ENCODE measurements around the gene PKDCC. TPM values are rescaled to one million over a fixed set of nuclear protein-coding genes. Genes with fewer than 3 reads are reported as not detected.

PKDCC gene
- polyA plus RNA-seq (0.05 to 0.12 TPM in 2 of 3 replicates, not detected in the other), polyA minus RNA-seq (not detected in 3 replicates)
- not detected for polyA plus RNA-seq (2011; ENCODE audit: low read depth)
- not detected in 2 replicates for polyA plus RNA-seq (2011; cell fraction: cytosol; rRNA removed)
- 0.13 and 0.20 TPM in 2 replicates for polyA plus RNA-seq (2011; cell fraction: nucleus; rRNA removed)
- not detected in 2 replicates for polyA plus RNA-seq (2012; ENCODE audit: low replicate concordance)
- polyA minus RNA-seq (2011; cell fraction: cytosol; rRNA and poly(A)+ RNA removed), result not detected
- 0.63 TPM in 1 of 2 replicates, not detected in the other for polyA minus RNA-seq (2011; cell fraction: nucleus; rRNA and poly(A)+ RNA removed)

GRCh38 chr2:42047488-42048298, at the start of gene PKDCC:
Gene PKDCC (plus strand): TSS chr2:42048021. CDS start chr2:42048200, 179 bp downstream.
- H4K20me1 ChIP-seq (ENCODE audit: control insufficient read depth, extremely low read depth, insufficient read depth, low read length), result no peaks in the 10 kb centered on the region
- FAIRE-seq (no peak), DNase-seq (ENCODE audit: low read depth, low spot score) (no peak)
- dilution Hi-C loops (cut with MboI; ENCODE audit: extremely low pct_ligation_motif_present, low sequenced_read_pairs), result no loop called here
- peaks cover 50% of the 10 kb centered on the region for H3K27me3 ChIP-seq (ENCODE audit: control insufficient read depth, extremely low read depth, insufficient read depth, low read length)
- H3K36me3 ChIP-seq (ENCODE audit: control insufficient read depth in 2 of 2, extremely low read depth in 1 of 2, insufficient read depth in 2 of 2, low read length in 2 of 2), result no peaks in the 10 kb centered on the region
- no peak within 1 kb of the TSS for H3K9ac ChIP-seq (ENCODE audit: control insufficient read depth, extremely low read depth, insufficient read depth, low read length)
- no peaks in the 10 kb centered on the region for H3K9me3 ChIP-seq (ENCODE audit: control insufficient read depth, low read depth, low read length)
- H3K9me1 ChIP-seq (ENCODE audit: control insufficient read depth, extremely low read depth, insufficient read depth, low read length), result no peaks in the 10 kb centered on the region
- TF ChIP-seq CTCF (optimal IDR thresholded peaks at IDR 0.05 in 1 of 3, IDR thresholded peaks at IDR 0.05 in 1 of 3, conservative IDR thresholded peaks at IDR 0.05 in 1 of 3; ENCODE audit: extremely low read depth in 1 of 3, insufficient read depth in 2 of 3, low read length in 3 of 3) (no peak), EZH2 (IDR thresholded peaks at IDR 0.05; ENCODE audit: low read length) (no peak)
- no peaks in the 10 kb centered on the region for H3K79me2 ChIP-seq (ENCODE audit: control insufficient read depth, insufficient read depth, low read length)
- no peaks in the 10 kb centered on the region for H3K4me1 ChIP-seq (ENCODE audit: control insufficient read depth, extremely low read depth, insufficient read depth, low read length)
- H2AFZ ChIP-seq (ENCODE audit: control insufficient read depth, low read length), result no peak within 1 kb of the TSS
- no peak within 1 kb of the TSS for H3K27ac ChIP-seq (ENCODE audit: control insufficient read depth, insufficient read depth, low read length)
- peak within 1 kb of the TSS in 1 of 3 experiments; percentile 9 for H3K4me3 ChIP-seq (ENCODE audit: control insufficient read depth in 2 of 3, extremely low read depth in 1 of 3, insufficient read depth in 2 of 3, low read depth in 1 of 3, low read length in 3 of 3)
- H3K4me2 ChIP-seq (ENCODE audit: control insufficient read depth, extremely low read depth, insufficient read depth, low read depth, low read length), result peak within 1 kb of the TSS; percentile 37

- no peaks in the 10 kb centered on the region for H3K4me1 ChIP-seq (ENCODE audit: control insufficient read depth, extremely low read depth, insufficient read depth, low read length)
- no peak for FAIRE-seq
- H3K4me3 ChIP-seq (ENCODE audit: control insufficient read depth in 2 of 3, extremely low read depth in 1 of 3, insufficient read depth in 2 of 3, low read depth in 1 of 3, low read length in 3 of 3), result no peak overlapping the region
- H3K27ac ChIP-seq (ENCODE audit: control insufficient read depth, insufficient read depth, low read length), result no peak overlapping the region
- dilution Hi-C loops (cut with MboI; ENCODE audit: extremely low pct_ligation_motif_present, low sequenced_read_pairs), result no loop called here
- H3K79me2 ChIP-seq (ENCODE audit: control insufficient read depth, insufficient read depth, low read length), result no peaks in the 10 kb centered on the region
- no peaks in the 10 kb centered on the region for H3K9me1 ChIP-seq (ENCODE audit: control insufficient read depth, extremely low read depth, insufficient read depth, low read length)
- H3K27me3 ChIP-seq (ENCODE audit: control insufficient read depth, extremely low read depth, insufficient read depth, low read length), result peaks cover 4% of the 10 kb centered on the region
- no peaks in the 10 kb centered on the region for H4K20me1 ChIP-seq (ENCODE audit: control insufficient read depth, extremely low read depth, insufficient read depth, low read length)
- H3K9ac ChIP-seq (ENCODE audit: control insufficient read depth, extremely low read depth, insufficient read depth, low read length), result no peak overlapping the region
- no peak for DNase-seq (ENCODE audit: low read depth, low spot score)
- H3K9me3 ChIP-seq (ENCODE audit: control insufficient read depth, low read depth, low read length), result no peaks in the 10 kb centered on the region
- H3K4me2 ChIP-seq (ENCODE audit: control insufficient read depth, extremely low read depth, insufficient read depth, low read depth, low read length), result no peak overlapping the region
- H2AFZ ChIP-seq (ENCODE audit: control insufficient read depth, low read length), result no peak overlapping the region
- TF ChIP-seq EZH2 (IDR thresholded peaks at IDR 0.05; ENCODE audit: low read length), result no peak
- TF ChIP-seq CTCF (optimal IDR thresholded peaks at IDR 0.05 in 1 of 3, IDR thresholded peaks at IDR 0.05 in 1 of 3, conservative IDR thresholded peaks at IDR 0.05 in 1 of 3; ENCODE audit: extremely low read depth in 1 of 3, insufficient read depth in 2 of 3, low read length in 3 of 3), result no peak
- H3K36me3 ChIP-seq (ENCODE audit: control insufficient read depth in 2 of 2, extremely low read depth in 1 of 2, insufficient read depth in 2 of 2, low read length in 2 of 2), result no peaks in the 10 kb centered on the region
Measured at GRCh38 chr2:41998186-41999127, 49.4 kb upstream of the PKDCC start.

Measured in keratinocyte (primary cell).